ENCODE data around the gene FHIP1A.

The FHIP1A gene

GRCh38 chr4:151455212-151455611 lies 46.2 kb downstream of the FHIP1A start:
- no peak for DNase-seq

GRCh38 chr4:151458148-151458547 lies 49.2 kb downstream of the FHIP1A start:
- DNase-seq = no peak

Measured in hypothalamus (tissue), 51 donors.